Measurements from ENCODE around the gene SRGAP1. TPM values are rescaled to one million over a fixed set of nuclear protein-coding genes. Genes with fewer than 3 reads are reported as not detected.

The SRGAP1 gene
- polyA plus RNA-seq, 1 donor from 2014 or later, result 4.8 TPM

DNA sequence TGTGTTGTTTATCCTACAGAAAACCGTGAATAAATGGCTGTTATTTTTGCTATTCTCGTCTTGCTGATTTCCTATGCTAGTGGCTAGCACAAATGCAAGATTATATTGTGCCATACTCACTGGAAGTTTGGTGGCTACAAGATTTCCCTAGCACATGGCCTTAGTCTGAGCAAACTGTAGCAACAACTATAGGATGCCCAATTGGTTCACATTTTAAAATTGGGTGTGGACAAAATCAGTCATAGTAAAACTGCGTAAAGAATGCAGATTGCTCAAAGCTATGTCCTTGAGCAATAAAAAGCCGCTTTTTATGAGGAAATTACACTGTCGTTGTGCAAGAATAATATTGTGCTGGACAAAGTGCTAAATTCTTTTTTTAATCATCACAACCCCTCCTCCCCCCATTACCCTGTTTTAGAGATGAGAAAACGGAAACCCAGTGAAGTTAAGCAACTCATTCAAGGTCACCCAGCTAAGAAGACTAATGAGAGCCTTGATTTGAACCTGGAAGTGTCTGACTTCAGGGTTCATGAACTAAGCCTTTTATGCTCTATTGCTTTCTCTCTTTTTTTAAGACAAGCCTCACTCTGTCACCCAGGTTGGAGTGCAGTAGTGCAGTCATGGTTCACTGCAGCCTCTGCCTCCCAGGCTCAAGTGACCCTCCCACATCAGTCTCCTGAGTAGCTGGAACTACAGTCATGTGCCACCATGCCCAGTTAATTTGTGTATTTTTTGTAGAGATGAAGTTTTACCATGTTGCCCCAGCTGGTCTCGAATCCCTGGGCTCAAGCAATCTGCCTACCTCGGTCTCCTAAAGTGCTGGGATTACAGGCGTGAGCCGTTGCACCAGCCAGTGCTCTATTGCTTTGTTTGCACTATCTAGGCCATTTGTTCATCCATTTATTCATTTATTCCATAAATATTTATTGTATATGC is 73.6 kb downstream of the SRGAP1 start:
- Histone ChIP-seq H3K9me2 (ENCODE audit: insufficient read depth, low read length) (no peaks in the 10 kb centered on the region), H3K27me3 (ENCODE audit: insufficient read depth, low read depth, low read length) (no peaks in the 10 kb centered on the region), H4K20me1 (ENCODE audit: insufficient read depth) (no peaks in the 10 kb centered on the region), H3K36me3 (ENCODE audit: insufficient read depth, low read length) (no peaks in the 10 kb centered on the region), H3K4me3 (ENCODE audit: low read length) (no peak overlapping the region), H3F3A (ENCODE audit: insufficient read depth, low read length, poor library complexity, severe bottlenecking) (peaks cover 2% of the 10 kb centered on the region), H3K4me2 (ENCODE audit: low read length) (no peak overlapping the region), H3K9ac (ENCODE audit: low read length) (no peak overlapping the region), H3K27ac (ENCODE audit: low read length) (no peak overlapping the region), H3K9me3 (ENCODE audit: low read length) (no peaks in the 10 kb centered on the region), H2AFZ (ENCODE audit: low read depth, low read length) (no peak overlapping the region), H3K79me2 (replicated peaks; ENCODE audit: insufficient read depth, low read length) (peaks cover 20% of the 10 kb centered on the region)
- TF ChIP-seq POLR2AphosphoS5 (IDR thresholded peaks at IDR 0.05) (no peak), MXI1 (conservative IDR thresholded peaks at IDR 0.05; ENCODE audit: poor library complexity, severe bottlenecking) (no peak), SMC3 (conservative IDR thresholded peaks at IDR 0.05; ENCODE audit: poor library complexity) (no peak), EZH2 (IDR thresholded peaks at IDR 0.05; ENCODE audit: borderline replicate concordance, insufficient read depth, low read length, poor library complexity, severe bottlenecking) (no peak), RAD21 (conservative IDR thresholded peaks at IDR 0.05) (no peak), EP300 (conservative IDR thresholded peaks at IDR 0.05; ENCODE audit: poor library complexity, severe bottlenecking) (no peak), TAF1 (IDR thresholded peaks at IDR 0.05; ENCODE audit: low read depth) (no peak)
- TF ChIP-seq, protein P1, sequence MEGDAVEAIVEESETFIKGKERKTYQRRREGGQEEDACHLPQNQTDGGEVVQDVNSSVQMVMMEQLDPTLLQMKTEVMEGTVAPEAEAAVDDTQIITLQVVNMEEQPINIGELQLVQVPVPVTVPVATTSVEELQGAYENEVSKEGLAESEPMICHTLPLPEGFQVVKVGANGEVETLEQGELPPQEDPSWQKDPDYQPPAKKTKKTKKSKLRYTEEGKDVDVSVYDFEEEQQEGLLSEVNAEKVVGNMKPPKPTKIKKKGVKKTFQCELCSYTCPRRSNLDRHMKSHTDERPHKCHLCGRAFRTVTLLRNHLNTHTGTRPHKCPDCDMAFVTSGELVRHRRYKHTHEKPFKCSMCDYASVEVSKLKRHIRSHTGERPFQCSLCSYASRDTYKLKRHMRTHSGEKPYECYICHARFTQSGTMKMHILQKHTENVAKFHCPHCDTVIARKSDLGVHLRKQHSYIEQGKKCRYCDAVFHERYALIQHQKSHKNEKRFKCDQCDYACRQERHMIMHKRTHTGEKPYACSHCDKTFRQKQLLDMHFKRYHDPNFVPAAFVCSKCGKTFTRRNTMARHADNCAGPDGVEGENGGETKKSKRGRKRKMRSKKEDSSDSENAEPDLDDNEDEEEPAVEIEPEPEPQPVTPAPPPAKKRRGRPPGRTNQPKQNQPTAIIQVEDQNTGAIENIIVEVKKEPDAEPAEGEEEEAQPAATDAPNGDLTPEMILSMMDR (IDR thresholded peaks at IDR 0.05; ENCODE audit: poor library complexity, severe bottlenecking), result no peak
- TF ChIP-seq, protein P2, sequence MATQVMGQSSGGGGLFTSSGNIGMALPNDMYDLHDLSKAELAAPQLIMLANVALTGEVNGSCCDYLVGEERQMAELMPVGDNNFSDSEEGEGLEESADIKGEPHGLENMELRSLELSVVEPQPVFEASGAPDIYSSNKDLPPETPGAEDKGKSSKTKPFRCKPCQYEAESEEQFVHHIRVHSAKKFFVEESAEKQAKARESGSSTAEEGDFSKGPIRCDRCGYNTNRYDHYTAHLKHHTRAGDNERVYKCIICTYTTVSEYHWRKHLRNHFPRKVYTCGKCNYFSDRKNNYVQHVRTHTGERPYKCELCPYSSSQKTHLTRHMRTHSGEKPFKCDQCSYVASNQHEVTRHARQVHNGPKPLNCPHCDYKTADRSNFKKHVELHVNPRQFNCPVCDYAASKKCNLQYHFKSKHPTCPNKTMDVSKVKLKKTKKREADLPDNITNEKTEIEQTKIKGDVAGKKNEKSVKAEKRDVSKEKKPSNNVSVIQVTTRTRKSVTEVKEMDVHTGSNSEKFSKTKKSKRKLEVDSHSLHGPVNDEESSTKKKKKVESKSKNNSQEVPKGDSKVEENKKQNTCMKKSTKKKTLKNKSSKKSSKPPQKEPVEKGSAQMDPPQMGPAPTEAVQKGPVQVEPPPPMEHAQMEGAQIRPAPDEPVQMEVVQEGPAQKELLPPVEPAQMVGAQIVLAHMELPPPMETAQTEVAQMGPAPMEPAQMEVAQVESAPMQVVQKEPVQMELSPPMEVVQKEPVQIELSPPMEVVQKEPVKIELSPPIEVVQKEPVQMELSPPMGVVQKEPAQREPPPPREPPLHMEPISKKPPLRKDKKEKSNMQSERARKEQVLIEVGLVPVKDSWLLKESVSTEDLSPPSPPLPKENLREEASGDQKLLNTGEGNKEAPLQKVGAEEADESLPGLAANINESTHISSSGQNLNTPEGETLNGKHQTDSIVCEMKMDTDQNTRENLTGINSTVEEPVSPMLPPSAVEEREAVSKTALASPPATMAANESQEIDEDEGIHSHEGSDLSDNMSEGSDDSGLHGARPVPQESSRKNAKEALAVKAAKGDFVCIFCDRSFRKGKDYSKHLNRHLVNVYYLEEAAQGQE (IDR thresholded peaks at IDR 0.05; ENCODE audit: borderline replicate concordance), result no peak

DNA sequence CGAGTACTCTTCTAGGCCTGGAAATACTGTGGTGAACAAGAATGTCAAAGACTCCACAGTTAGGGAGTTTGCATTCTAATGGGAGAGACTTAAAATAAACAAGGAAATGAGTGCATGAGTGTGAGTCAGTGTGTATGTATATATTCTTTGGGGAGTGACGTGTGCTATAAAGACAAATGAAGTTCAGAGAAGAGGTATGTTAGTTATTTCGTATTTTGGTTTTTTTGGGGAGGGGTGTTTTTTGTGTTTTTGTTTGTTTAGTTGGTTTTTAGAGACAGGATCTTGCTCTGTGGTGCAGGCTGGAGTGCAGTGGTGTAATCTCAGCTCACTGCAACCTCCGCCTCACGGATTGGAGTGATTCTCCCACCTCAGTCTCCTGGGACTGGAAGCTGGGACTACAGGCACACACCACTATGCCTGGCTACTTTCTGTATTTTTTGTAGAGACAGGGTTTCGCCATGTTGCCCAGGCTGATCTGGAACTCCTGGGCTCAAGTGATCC is 74.3 kb downstream of the SRGAP1 start:
- Histone ChIP-seq H3K27ac (ENCODE audit: low read length) (no peak overlapping the region), H3K9me2 (ENCODE audit: insufficient read depth, low read length) (no peaks in the 10 kb centered on the region), H2AFZ (ENCODE audit: low read depth, low read length) (no peak overlapping the region), H3K79me2 (replicated peaks; ENCODE audit: insufficient read depth, low read length) (peaks cover 20% of the 10 kb centered on the region), H3K9me3 (ENCODE audit: low read length) (no peaks in the 10 kb centered on the region), H3F3A (ENCODE audit: insufficient read depth, low read length, poor library complexity, severe bottlenecking) (peaks cover 2% of the 10 kb centered on the region), H3K27me3 (ENCODE audit: insufficient read depth, low read depth, low read length) (no peaks in the 10 kb centered on the region), H3K4me3 (ENCODE audit: low read length) (no peak overlapping the region), H3K36me3 (ENCODE audit: insufficient read depth, low read length) (no peaks in the 10 kb centered on the region), H3K9ac (ENCODE audit: low read length) (no peak overlapping the region), H4K20me1 (ENCODE audit: insufficient read depth) (no peaks in the 10 kb centered on the region), H3K4me2 (ENCODE audit: low read length) (no peak overlapping the region)
- TF ChIP-seq SMC3 (conservative IDR thresholded peaks at IDR 0.05; ENCODE audit: poor library complexity) (no peak), TAF1 (IDR thresholded peaks at IDR 0.05; ENCODE audit: low read depth) (no peak), EZH2 (IDR thresholded peaks at IDR 0.05; ENCODE audit: borderline replicate concordance, insufficient read depth, low read length, poor library complexity, severe bottlenecking) (no peak), POLR2AphosphoS5 (IDR thresholded peaks at IDR 0.05) (no peak), RAD21 (conservative IDR thresholded peaks at IDR 0.05) (no peak)

Data from neural cell (in vitro differentiated cells).